Mucosa of descending colon (tissue), 3 donors: Measurements from ENCODE around the gene SLC9A9. TPM values are rescaled to one million over a fixed set of nuclear protein-coding genes. Genes with fewer than 3 reads are reported as not detected.

Experiments used
- ATAC-seq: fragments of 200-7000 bp; cut with Tn5 transposase; one replicate; pipeline ENCODE4 v1.9.1; 2020; ENCODE audit warnings: mild to moderate bottlenecking, moderate library complexity
- DNase-seq, 3 donors: peaks; one replicate each; pipeline ENCODE4 v3.0.0-alpha.2; 2020
- H3K36me3 ChIP-seq: fragments of 200-600 bp; one replicate; pipeline ENCODE4 v1.8.0; 2021; ENCODE audit warnings: low read depth, mild to moderate bottlenecking
- H3K4me1 ChIP-seq: fragments of 200-600 bp; one replicate; pipeline ENCODE4 v1.8.0; 2021; ENCODE audit warnings: low read depth, mild to moderate bottlenecking
- H3K4me3 ChIP-seq: fragments of 200-600 bp; one replicate; pipeline ENCODE4 v1.8.0; 2021; ENCODE audit warnings: mild to moderate bottlenecking
- H3K9me3 ChIP-seq: fragments of 200-600 bp; one replicate; pipeline ENCODE4 v1.8.0; 2021; ENCODE audit warnings: mild to moderate bottlenecking
- CTCF ChIP-seq: fragments of 200-600 bp; IDR thresholded peaks from one replicate; pipeline ENCODE4 v1.8.0; 2022; ENCODE audit warnings: antibody characterized with exemption, mild to moderate bottlenecking
- intact Hi-C, 2 donors: fragments of 100-400 bp; cut with DNase I in 1 of 2; cut with micrococcal nuclease in 1 of 2; formaldehyde crosslinking; loops; one replicate each; pipeline versions ENCODE4 v1.11.0 to v1.11.1; 2022; cut with DNase I, micrococcal nuclease
- total RNA-seq, 3 donors: library from RNA; stranded (reverse); fragmentation: NEBNext Ultra II Directional in 2 of 3; extraction: Animal tissue kit (Norgen Biotek cat#: 25700) in 2 of 3; gene quantifications; one replicate each; pipeline versions ENCODE4 v1.2.1 to v1.2.4, GENCODE V29; 2021 to 2023
- donor health status: DM: no; HTN: no; CAD: no; lungs with moderate emphysema.
- donor health status: DM: no; HTN: no; CAD: no.
- donor health status: DM: no; HTN: yes; CAD: no.

The SLC9A9 gene
- total RNA-seq, 3 donors from 2014 or later: 3.2 to 18.2 (median 6.8) TPM

GRCh38 chr3:143258692-143259091, 589.6 kb downstream of the SLC9A9 start:
- intact Hi-C loops: no loop called here
- ATAC-seq (no peak), DNase-seq (no peak)
- no peaks in the 10 kb centered on the region for H3K36me3 ChIP-seq
- no peak overlapping the region for H3K4me3 ChIP-seq
- no peak for TF ChIP-seq CTCF
- H3K9me3 ChIP-seq: no peaks in the 10 kb centered on the region
- no peaks in the 10 kb centered on the region for H3K4me1 ChIP-seq

GRCh38 chr3:143256416-143256815, 591.9 kb downstream of the SLC9A9 start:
- H3K4me1 ChIP-seq: no peaks in the 10 kb centered on the region
- no peaks in the 10 kb centered on the region for H3K9me3 ChIP-seq
- ATAC-seq (no peak), DNase-seq (no peak)
- H3K4me3 ChIP-seq: no peak overlapping the region
- no peak for TF ChIP-seq CTCF
- intact Hi-C loops: no loop called here
- no peaks in the 10 kb centered on the region for H3K36me3 ChIP-seq

- no peaks in the 10 kb centered on the region for H3K9me3 ChIP-seq
- TF ChIP-seq CTCF: no peak
- DNase-seq: no peak
- ATAC-seq: no peak
- intact Hi-C loops: no loop called here
- no peaks in the 10 kb centered on the region for H3K36me3 ChIP-seq
- no peaks in the 10 kb centered on the region for H3K4me1 ChIP-seq
- H3K4me3 ChIP-seq: no peak overlapping the region
Observed at GRCh38 chr3:143255739-143256138, 592.5 kb downstream of the SLC9A9 start.

GRCh38 chr3:143252931-143253330, 595.3 kb downstream of the SLC9A9 start:
- Histone ChIP-seq H3K36me3 (no peaks in the 10 kb centered on the region), H3K4me3 (no peak overlapping the region), H3K9me3 (no peaks in the 10 kb centered on the region), H3K4me1 (no peaks in the 10 kb centered on the region)
- intact Hi-C loops: no loop called here
- TF ChIP-seq CTCF: no peak
- ATAC-seq (no peak), DNase-seq (no peak)

- DNase-seq (no peak), ATAC-seq (no peak)
- no peaks in the 10 kb centered on the region for H3K4me1 ChIP-seq
- H3K36me3 ChIP-seq: no peaks in the 10 kb centered on the region
- no peak overlapping the region for H3K4me3 ChIP-seq
- no peak for TF ChIP-seq CTCF
- no peaks in the 10 kb centered on the region for H3K9me3 ChIP-seq
- intact Hi-C loops: no loop called here
Observed at GRCh38 chr3:143249014-143249413, 599.3 kb downstream of the SLC9A9 start.

GRCh38 chr3:143247073-143247472, 601.2 kb downstream of the SLC9A9 start:
- intact Hi-C loops: no loop called here

More at GRCh38 chr3:143247073-143247472, 601.2 kb downstream of the SLC9A9 start:
- ATAC-seq: no peak
- DNase-seq: no peak
- Histone ChIP-seq H3K4me3 (no peak overlapping the region), H3K9me3 (no peaks in the 10 kb centered on the region), H3K4me1 (no peaks in the 10 kb centered on the region), H3K36me3 (no peaks in the 10 kb centered on the region)
- TF ChIP-seq CTCF: no peak
